Trophoblast cell (in vitro differentiated cells and primary cell): Measurements from ENCODE around the gene CORO2B. TPM values are rescaled to one million over a fixed set of nuclear protein-coding genes. Genes with fewer than 3 reads are reported as not detected.
A peak's percentile ranks its signal among the peaks of the same experiment; 100 is the strongest.

ENCODE experiments used
- DNase-seq, 2 donors: peaks; one replicate each; pipeline ENCODE4 v3.0.0-alpha.2; 2016
- H2AFZ ChIP-seq: 2 replicates; pipeline ENCODE4 v1.6.1; 2013; ENCODE audit warnings: low read length, moderate library complexity, mild to moderate bottlenecking; ENCODE audit not compliant: insufficient read depth, poor library complexity
- H2AK5ac ChIP-seq: 2 replicates; pipeline ENCODE4 v1.6.1; 2013; ENCODE audit warnings: mild to moderate bottlenecking, low read length
- H2BK120ac ChIP-seq: 2 replicates; pipeline ENCODE4 v1.6.1; 2013; ENCODE audit warnings: low read length, mild to moderate bottlenecking, moderate library complexity; ENCODE audit not compliant: insufficient read depth, poor library complexity
- H2BK12ac ChIP-seq: 2 replicates; pipeline ENCODE4 v1.6.1; 2013; ENCODE audit warnings: mild to moderate bottlenecking, low read length, moderate library complexity
- H2BK5ac ChIP-seq: 2 replicates; pipeline ENCODE4 v1.6.1; 2013; ENCODE audit warnings: low read length, low read depth, moderate library complexity, mild to moderate bottlenecking; ENCODE audit not compliant: poor library complexity
- H3K14ac ChIP-seq: 2 replicates; pipeline ENCODE4 v1.6.1; 2013; ENCODE audit warnings: mild to moderate bottlenecking, low read length
- H3K18ac ChIP-seq: 2 replicates; pipeline ENCODE4 v1.6.1; 2013; ENCODE audit warnings: mild to moderate bottlenecking, low read length
- H3K23ac ChIP-seq: 2 replicates; pipeline ENCODE4 v1.6.1; 2013; ENCODE audit warnings: low read length
- H3K27ac ChIP-seq: 2 replicates; pipeline ENCODE4 v1.5.1; 2013; ENCODE audit warnings: low read depth, mild to moderate bottlenecking, inconsistent platforms, low read length, moderate library complexity
- H3K27me3 ChIP-seq: 2 replicates; pipeline ENCODE4 v1.6.1; 2013; ENCODE audit warnings: inconsistent platforms, mild to moderate bottlenecking, low read length, moderate library complexity; ENCODE audit not compliant: insufficient read depth
- H3K36me3 ChIP-seq, 2 experiments: 1 replicate in 1 of 2; 2 replicates in 1 of 2; pipeline ENCODE4 v1.6.1; 2013; ENCODE audit warnings: low read length in 2 of 2, mild to moderate bottlenecking in 2 of 2, moderate library complexity in 1 of 2; ENCODE audit not compliant: insufficient read depth in 2 of 2, control insufficient read depth in 1 of 2
- H3K4ac ChIP-seq: 2 replicates; pipeline ENCODE4 v1.6.1; 2013; ENCODE audit warnings: low read depth, mild to moderate bottlenecking, low read length, moderate library complexity
- H3K4me1 ChIP-seq, 2 experiments: 1 replicate in 1 of 2; 2 replicates in 1 of 2; pipeline ENCODE4 v1.6.1; 2013; ENCODE audit warnings: low read length in 2 of 2, mild to moderate bottlenecking in 2 of 2, moderate library complexity in 1 of 2; ENCODE audit not compliant: insufficient read depth in 2 of 2, control insufficient read depth in 1 of 2
- H3K4me2 ChIP-seq: 2 replicates; pipeline ENCODE4 v1.6.1; 2013; ENCODE audit warnings: inconsistent platforms, mild to moderate bottlenecking, low read length, moderate library complexity
- H3K4me3 ChIP-seq: 2 replicates; pipeline ENCODE4 v1.5.1; 2013; ENCODE audit warnings: mild to moderate bottlenecking, low read depth, low read length, inconsistent platforms
- H3K79me1 ChIP-seq: one replicate; pipeline ENCODE4 v1.6.1; 2013; ENCODE audit warnings: low read length
- H3K79me2 ChIP-seq: 2 replicates; pipeline ENCODE4 v1.6.1; 2013; ENCODE audit warnings: low read length, mild to moderate bottlenecking; ENCODE audit not compliant: control insufficient read depth, insufficient read depth, poor library complexity
- H3K9ac ChIP-seq: 2 replicates; pipeline ENCODE4 v1.6.1; 2013; ENCODE audit warnings: mild to moderate bottlenecking, low read length
- H3K9me3 ChIP-seq: 2 replicates; pipeline ENCODE4 v1.6.1; 2013; ENCODE audit warnings: low read depth, mild to moderate bottlenecking, control low read depth, inconsistent platforms, low read length; ENCODE audit not compliant: insufficient read depth
- H4K12ac ChIP-seq: 2 replicates; pipeline ENCODE4 v1.6.1; 2013; ENCODE audit warnings: low read depth, mild to moderate bottlenecking, low read length, moderate library complexity
- H4K8ac ChIP-seq: 2 replicates; pipeline ENCODE4 v1.6.1; 2013; ENCODE audit warnings: low read depth, mild to moderate bottlenecking, low read length, moderate library complexity
- H4K91ac ChIP-seq: one replicate; pipeline ENCODE4 v1.6.1; 2013; ENCODE audit warnings: low read depth, mild to moderate bottlenecking, low read length, moderate library complexity
- WGBS: extraction: QIAGEN DNeasy Blood & Tissue Kit; methylation state at CpG from one replicate; pipeline ENCODE4 v1.1.7; 2013; ENCODE audit warnings: missing lambda C conversion rate; ENCODE audit not compliant: insufficient read length, insufficient coverage; ENCODE audit errors: extremely low coverage; 5-methylcytosine and 5-hydroxymethylcytosine counted together
- polyA plus RNA-seq: library from polyadenylated mRNA; stranded (reverse); fragments of 200-250 nt; gene quantifications from 2 replicates; pipeline ENCODE4 v1.2.3, GENCODE V29; 2013

Gene CORO2B, protein sequence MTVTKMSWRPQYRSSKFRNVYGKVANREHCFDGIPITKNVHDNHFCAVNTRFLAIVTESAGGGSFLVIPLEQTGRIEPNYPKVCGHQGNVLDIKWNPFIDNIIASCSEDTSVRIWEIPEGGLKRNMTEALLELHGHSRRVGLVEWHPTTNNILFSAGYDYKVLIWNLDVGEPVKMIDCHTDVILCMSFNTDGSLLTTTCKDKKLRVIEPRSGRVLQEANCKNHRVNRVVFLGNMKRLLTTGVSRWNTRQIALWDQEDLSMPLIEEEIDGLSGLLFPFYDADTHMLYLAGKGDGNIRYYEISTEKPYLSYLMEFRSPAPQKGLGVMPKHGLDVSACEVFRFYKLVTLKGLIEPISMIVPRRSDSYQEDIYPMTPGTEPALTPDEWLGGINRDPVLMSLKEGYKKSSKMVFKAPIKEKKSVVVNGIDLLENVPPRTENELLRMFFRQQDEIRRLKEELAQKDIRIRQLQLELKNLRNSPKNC
- 0.22 and 0.24 TPM in 2 replicates for polyA plus RNA-seq

DNA sequence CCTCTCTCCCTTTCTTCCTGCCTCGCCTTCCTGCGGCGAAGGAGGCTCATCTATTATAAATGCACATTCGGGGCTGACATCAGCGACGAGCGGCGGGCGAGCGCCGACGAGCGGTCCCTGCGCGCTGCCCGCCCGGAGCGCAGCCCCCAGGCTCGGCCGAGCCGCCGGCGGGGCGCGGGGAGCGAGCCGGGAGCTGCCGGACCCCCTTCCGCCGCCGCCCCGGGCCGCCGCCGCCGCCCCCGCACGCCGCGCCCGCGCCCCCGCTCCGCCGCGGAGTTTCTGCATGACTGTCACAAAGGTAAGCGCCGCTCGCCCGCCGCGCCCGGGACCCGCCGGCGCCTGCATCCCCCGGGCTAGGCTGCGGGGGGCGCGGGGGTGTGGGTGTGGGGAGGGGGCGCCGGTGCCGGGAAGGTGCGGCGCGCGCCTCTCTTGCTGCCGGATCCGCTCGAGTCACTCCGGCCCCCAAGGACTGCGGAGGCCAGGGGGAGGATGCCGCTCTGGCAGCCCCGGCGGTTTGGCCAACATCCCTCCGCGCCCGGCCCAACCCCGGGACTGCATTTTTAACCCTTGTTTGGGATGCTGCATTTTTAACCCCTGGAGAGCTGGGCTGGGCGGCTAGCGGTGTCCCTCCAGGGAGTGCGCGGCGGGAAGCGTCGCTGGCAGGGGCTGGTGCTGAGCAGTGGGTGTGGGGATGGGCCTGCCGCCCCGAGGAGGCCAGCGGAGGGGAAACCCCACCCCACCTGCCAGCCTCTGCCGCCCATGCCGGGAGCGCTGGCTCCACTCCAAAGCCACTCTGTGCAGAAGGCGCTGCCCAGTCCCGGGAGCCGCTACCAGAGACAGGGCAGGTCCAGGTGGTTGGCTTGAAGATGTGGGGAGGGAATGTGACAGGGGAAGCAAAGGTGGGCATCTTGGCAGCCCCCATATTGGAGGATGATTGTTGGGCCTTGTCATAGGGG lies at the start of gene CORO2B:
CORO2B (plus strand) TSS at position 14 of the 956 bp plus-strand sequence; CDS start at position 284, 270 bp downstream.
- WGBS = no CpG with 5 or more reads among the region's 95 CpGs

DNA sequence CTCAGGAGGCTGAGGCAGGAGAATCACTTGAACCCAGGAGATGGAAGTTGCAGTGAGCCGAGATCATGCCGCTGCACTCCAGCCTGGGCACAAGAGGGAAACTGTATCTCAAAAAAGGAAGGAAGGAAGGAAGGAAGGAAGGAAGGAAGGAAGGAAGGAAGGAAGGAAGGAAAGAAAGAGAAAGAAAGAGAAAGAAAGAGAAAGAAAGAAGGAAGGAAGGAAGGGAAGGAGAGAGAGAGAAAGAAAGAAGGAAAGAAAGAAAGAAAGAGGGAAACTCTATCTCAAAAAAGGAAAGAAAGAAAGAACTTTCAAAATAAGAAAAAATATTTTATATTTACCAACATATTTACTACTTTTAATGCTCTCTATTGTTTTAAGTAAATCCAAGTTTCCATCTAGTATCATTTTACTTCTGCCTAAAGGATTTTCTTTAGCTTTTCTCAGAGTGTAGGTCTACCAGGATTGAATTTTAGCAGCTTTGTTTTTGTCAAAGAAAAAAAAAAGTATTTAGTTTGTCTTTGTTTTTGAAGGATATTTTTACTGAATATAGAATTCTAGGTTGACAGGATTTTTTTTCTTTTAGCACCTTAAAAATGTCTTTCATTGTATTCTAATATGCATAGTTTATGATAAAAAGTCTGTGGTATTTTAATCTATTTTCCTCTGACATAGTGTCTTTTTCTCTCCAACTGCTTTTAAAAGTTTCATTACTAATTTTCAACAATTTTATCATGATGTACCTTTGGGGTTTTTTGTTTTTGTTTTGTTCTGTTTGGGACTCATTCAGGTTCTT lies 47.2 kb upstream of the CORO2B start:
- H3K36me3 ChIP-seq = no peaks in the 10 kb centered on the region
- H3K4me1 ChIP-seq = no peaks in the 10 kb centered on the region
- no CpG with 5 or more reads among the region's 2 CpGs for WGBS
- peaks cover 1% of the 10 kb centered on the region for H3K9me3 ChIP-seq
- H3K9ac ChIP-seq = no peak overlapping the region
- H3K27ac ChIP-seq = no peak overlapping the region
- no peak overlapping the region for H3K4me2 ChIP-seq
- no peak overlapping the region for H2AK5ac ChIP-seq
- no peaks in the 10 kb centered on the region for H3K79me1 ChIP-seq
- no peak overlapping the region for H2BK12ac ChIP-seq
- H2AFZ ChIP-seq = no peak overlapping the region
- no peak overlapping the region for H3K14ac ChIP-seq
- H3K18ac ChIP-seq = no peak overlapping the region
- H3K27me3 ChIP-seq = no peaks in the 10 kb centered on the region
- H3K23ac ChIP-seq = no peak overlapping the region
- no peaks in the 10 kb centered on the region for H3K79me2 ChIP-seq
- no peak for DNase-seq
- no peak overlapping the region for H4K8ac ChIP-seq
- H4K91ac ChIP-seq = no peak overlapping the region
- no peak overlapping the region for H2BK5ac ChIP-seq
- H3K4me3 ChIP-seq = no peak overlapping the region
- no peak overlapping the region for H4K12ac ChIP-seq
- no peak overlapping the region for H2BK120ac ChIP-seq
- H3K4ac ChIP-seq = no peak overlapping the region

More for the DNA sequence above, at the start of gene CORO2B:
- H3K23ac ChIP-seq = no peak within 1 kb of the TSS
- no peaks in the 10 kb centered on the region for H3K36me3 ChIP-seq
- H2BK12ac ChIP-seq = no peak within 1 kb of the TSS
- H3K79me2 ChIP-seq = no peaks in the 10 kb centered on the region
- no peak within 1 kb of the TSS for H4K12ac ChIP-seq
- no peaks in the 10 kb centered on the region for H3K79me1 ChIP-seq
- H3K14ac ChIP-seq = no peak within 1 kb of the TSS
- H3K18ac ChIP-seq = no peak within 1 kb of the TSS
- no peak within 1 kb of the TSS for H4K91ac ChIP-seq
- no peak within 1 kb of the TSS for H4K8ac ChIP-seq
- peak within 1 kb of the TSS; percentile 87 for H3K4me2 ChIP-seq
- peaks cover 10 to 12% of the 10 kb centered on the region in 2 experiments for H3K4me1 ChIP-seq
- H3K27ac ChIP-seq = no peak within 1 kb of the TSS
- H2AFZ ChIP-seq = no peak within 1 kb of the TSS
- H2BK5ac ChIP-seq = no peak within 1 kb of the TSS
- H2AK5ac ChIP-seq = no peak within 1 kb of the TSS
- H3K9ac ChIP-seq = peak within 1 kb of the TSS; percentile 20
- peaks cover 4% of the 10 kb centered on the region for H3K9me3 ChIP-seq
- H3K4me3 ChIP-seq = peak within 1 kb of the TSS; percentile 42
- peaks cover 27% of the 10 kb centered on the region for H3K27me3 ChIP-seq
- peak in 1 of 2 donors; percentile 17 for DNase-seq
- H2BK120ac ChIP-seq = no peak within 1 kb of the TSS
- H3K4ac ChIP-seq = no peak within 1 kb of the TSS

DNA sequence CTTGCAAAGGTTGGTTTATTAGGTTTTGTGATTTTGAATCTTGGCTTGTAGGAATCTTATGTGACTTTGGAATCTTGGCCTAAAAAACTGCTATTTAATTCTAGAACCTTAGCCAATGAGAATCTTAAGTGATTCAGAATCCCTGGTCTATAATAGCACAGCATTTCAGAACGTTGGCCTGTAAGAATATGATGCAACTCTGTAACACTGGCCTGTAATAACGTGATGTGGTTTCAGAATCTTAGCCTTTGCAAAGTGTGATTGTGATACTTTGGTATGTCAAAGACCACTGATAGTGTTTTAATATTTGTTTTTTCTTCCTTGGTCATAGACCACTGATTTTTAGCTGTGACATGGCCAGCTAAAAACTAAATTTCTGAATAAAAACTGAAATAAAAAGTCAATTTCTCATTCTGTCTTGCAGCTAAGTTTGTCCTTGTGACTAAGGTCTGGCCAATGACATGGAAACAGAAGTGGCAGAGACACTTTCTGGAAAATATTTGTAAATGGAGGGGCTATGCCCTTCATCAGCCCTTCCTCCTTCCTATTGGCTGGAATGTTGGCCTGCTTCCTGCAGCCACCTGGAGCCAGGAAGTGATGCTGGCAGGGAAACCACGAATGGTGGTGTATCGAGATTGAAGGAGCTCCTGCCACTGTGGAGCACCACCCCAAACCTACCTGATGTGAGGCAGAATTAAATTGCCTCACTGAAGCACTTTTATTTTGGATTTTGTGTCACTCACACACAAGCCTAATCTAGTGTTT lies 42.3 kb upstream of the CORO2B start:
- Histone ChIP-seq H3K9ac (no peak overlapping the region), H2BK5ac (no peak overlapping the region), H4K12ac (no peak overlapping the region), H3K79me2 (no peaks in the 10 kb centered on the region), H2BK120ac (no peak overlapping the region), H3K36me3 (no peaks in the 10 kb centered on the region), H3K14ac (no peak overlapping the region), H2AFZ (no peak overlapping the region), H2BK12ac (no peak overlapping the region), H3K23ac (no peak overlapping the region), H3K4me1 (no peaks in the 10 kb centered on the region), H3K79me1 (no peaks in the 10 kb centered on the region), H3K4ac (no peak overlapping the region), H4K91ac (no peak overlapping the region), H3K27ac (no peak overlapping the region), H3K9me3 (no peaks in the 10 kb centered on the region), H3K4me2 (no peak overlapping the region), H2AK5ac (no peak overlapping the region), H3K18ac (no peak overlapping the region), H4K8ac (no peak overlapping the region), H3K4me3 (no peak overlapping the region), H3K27me3 (no peaks in the 10 kb centered on the region)
- no CpG with 5 or more reads among the region's 4 CpGs for WGBS
- no peak for DNase-seq
